CD4-positive, alpha-beta T cell treated with Interleukin-10 for 1 hour (primary cell): ENCODE results near the gene TOX3.

Experiments used
- DNase-seq: peaks from one replicate; pipeline ENCODE4 v3.0.0-alpha.2; 2020

Gene TOX3

DNA sequence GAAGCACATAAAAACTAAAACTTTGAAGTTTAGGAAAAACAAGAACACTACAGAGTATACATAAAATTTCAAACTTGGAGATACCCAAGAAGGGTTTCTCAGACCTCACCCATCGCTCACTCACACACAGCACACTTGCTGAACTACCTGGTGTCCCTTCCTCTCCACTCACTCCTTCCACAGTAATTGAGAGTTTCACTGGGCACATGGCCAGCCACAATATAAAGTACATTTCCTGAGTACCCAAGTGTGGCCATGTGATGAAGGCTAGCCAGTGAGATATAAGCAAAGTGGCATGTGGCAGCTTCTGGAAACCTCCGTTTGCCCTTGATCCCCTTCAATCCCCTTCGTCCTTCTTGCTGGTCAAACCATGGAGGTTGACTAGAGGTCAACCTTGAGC lies 11.9 kb downstream of the TOX3 start:
- DNase-seq: no peak

DNA sequence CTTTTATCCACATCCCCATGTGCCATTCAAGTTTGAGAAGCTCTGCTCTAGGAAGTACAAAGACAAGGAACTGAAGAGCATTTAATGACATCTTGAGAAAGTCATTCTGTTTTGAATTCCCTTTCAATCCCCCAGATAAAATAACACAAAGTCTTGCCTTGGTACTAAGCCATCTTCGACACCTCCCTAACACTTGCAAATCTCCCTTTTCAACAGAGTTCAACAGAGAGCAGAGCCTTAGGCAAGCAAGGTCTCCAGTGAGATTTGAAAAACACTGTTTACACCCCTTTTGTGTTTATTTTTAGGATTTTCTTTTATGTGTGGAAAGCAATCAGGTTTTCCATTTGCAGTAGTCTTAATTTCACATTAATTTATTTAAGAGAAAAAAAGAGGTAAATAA lies 13.6 kb downstream of the TOX3 start:
- DNase-seq: no peak

DNA sequence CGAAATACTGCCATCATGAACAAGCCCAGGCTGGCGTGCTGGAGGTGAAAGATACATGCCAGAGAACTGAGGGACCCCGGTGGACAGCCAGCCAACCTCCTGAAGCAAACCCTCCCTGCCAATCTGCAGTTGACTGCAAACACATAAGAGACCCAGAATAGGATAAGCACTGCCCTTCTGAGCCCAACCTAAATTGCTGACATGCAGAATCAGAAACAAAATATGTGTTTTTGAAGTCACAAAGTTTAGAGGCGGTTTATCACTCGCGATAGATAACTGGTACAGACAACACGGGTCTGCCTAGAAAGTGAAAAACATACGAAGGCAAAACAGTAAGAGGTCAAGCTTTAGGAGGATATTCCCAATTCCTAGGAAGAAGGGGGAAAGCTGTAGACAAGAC lies 14.6 kb downstream of the TOX3 start:
- DNase-seq: no peak

DNA sequence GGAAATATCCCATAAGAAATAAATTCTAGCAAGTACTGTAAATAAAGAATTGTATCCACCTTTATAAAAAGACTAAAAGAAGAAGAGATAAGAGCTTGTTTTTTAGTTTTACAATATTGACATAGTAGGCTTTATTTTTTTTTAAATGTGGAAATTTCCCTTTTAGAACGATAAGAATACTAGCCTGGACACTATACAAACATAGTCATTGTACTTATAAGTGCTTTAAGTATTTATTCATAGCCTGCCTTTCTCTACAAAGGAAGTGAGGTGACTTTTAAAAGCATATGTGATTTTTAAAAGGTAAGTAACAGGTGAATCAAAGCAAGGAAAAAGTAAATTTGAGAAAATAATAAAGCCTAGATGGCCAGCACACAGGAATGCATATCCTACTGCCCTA lies 17.7 kb downstream of the TOX3 start:
- no peak for DNase-seq

DNA sequence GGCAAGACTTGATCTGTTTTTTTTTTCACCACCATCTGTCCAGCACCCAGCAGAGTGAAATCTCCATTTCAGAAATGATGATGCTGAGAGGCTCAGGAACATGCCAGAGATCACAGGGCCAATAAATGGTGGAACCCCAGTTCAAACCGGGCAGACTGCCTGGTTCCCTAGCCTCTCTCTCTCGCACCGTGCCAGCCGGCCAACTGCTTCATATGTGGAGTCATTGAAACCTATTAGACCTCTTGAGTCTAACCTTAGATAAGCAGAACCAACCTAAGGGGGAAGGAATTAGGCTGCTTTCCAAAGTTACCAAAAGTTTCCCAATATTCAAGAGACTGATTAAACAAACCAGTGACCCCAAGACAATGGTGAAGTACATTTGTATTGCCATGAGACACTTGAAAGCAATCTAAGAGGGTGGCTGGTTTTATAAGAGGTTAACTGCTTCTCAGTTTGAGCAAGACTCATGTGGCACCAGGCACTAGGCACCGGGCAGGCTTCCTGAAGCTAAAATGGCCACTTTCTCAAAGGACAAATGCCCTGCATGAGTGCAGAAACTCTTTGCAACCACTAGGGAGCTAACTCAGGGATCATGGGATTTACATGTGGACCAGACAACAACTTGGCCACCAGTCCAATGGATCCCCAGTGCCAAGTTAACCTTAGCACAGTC lies 18.4 kb downstream of the TOX3 start:
- DNase-seq: no peak

DNA sequence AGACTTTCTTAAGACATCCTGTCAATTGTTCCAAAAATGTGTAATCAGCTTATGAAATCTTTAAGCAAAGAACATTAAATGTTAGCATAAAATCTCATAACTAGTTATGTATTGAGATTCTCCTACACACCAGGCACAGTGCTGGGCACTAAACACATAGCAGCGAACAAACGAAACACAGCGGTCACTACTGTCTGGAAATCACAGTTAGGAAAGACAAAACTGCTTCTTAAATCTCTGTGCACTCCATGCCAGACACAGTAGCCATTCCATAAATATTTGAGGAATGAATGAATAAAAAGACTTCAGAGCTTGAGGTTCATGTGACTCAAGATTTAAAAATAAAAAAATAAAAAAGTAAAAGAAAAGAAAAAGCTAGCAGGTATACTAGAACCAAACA lies 20.1 kb downstream of the TOX3 start:
- DNase-seq: no peak

DNA sequence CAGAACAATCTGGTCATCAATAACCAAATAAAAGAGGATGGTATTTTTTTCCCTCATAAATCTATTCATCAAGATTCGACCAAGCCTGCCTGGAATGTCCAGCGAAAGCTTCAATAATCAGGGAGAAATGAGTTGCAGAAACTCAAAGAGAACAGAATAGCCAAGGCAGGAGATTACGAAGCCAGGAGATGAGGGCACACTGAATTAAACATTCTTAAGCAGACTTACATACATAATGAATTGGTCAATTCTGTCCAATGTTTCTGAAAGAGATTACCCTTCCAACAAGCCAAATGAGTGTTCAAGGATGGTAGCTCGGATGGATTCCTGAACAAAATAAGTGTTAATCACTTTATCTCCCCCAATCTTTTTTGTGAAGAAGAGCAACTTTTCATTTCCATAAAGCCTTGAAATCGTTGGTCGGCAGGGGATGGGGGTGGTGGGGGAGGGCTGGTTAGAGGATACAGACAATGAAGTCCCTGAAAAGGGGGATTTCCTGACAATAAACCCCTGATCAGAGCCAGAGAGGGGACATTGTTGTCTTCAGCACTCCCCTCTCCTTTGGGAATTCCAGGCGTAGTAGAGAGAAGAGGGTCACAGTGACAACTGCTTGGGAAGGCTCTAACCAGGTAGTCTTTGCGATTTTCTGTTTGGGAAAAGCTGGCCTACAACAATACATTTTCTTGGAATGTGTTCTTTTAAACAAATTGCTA lies 20.7 kb downstream of the TOX3 start:
- DNase-seq: no peak

DNA sequence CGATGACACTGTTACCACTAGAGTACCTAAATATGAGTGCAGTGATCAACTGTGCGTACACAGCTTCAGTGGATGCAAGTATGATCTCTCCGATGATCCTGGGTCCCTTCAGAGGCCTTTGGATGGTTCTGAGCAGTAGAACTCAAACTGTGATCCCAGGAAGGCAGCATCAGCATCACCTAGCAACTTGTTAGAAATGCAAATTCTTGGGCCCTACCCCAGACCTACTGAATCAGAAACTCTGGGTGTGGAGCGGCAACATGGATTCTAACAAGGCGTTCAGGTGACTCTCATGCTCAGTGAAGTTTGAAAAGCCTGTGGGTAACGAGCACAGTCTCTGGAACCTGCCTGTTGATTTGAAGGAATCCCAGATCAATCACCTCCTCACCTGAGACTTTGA lies 25.4 kb downstream of the TOX3 start:
- no peak for DNase-seq

DNA sequence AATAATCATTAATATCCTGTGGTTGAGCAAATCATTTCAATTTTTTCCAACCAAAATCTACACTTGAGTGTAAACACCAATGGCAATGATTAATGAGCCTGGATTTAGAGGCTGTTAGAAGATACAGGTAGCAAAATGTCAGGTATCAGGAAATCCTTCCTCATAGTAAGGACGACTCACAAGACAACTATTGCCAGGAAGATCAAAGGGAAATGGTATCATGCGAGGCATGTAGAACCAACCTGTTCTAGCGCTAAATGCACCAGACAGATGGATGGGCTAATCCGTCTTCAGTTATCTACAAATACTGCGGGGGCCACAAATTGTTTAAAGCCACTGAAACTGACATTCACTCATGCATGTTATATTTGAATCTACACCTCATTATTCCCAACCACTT lies 28.1 kb downstream of the TOX3 start:
- DNase-seq: no peak

DNA sequence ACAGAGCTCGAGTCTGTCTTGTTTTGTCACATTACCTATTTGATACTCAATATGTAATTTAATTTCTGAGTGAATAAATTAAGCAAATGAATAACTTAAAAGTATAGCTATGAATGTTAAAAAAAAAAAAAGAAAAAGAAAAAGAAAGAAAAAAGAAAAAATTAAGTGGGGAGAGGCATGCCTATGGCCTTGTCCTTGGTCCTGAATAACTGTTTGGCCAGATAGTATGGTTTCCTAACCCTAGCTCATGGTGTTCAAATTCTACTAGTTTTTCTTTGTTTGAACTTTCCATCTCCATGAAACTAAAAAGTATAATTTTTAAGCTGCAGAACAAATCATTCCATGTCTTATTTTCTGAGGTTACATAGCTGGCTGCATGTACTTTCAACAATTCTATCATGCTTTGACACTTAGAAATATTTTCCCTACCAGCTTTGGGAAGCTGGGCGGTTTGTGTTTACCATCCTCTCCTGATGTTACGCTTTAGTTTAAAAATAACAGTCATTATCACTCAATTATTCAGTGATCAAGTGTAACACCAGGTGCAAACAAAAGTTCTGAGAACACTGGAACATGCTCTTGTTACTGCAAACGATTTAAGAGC lies 31.8 kb downstream of the TOX3 start:
- no peak for DNase-seq

DNA sequence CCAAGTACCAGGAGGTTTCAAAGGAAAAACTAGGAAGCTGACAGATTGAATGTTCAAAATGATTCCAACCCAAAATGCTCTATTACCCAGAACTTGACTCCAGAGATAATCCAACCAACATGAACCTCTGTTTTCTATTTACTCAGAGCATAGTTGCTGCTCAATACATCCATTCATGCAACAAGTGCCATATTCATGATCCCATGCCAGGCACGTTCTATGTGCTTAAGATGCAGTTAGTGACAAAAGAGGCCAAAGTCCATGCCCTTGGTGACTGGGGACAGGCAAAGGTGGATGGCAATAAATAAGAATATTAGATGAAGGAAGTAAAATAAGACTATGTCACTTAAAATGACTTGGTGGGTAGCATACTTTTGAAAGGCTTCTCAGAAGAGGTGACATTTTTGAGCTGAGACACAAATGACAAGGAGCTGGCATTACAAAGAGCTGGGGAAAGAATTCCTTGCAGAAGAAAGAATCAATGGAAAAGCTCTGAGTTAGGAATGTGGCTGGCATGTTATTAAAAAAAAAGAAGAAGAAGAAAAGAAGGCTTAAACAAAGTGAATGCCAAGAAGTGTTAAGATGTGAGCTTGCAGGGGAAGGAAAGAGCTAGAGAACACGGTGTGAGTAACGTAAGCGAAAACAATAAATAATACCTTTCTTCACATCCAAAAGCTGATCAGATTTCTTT lies 34.5 kb downstream of the TOX3 start:
- DNase-seq: no peak

DNA sequence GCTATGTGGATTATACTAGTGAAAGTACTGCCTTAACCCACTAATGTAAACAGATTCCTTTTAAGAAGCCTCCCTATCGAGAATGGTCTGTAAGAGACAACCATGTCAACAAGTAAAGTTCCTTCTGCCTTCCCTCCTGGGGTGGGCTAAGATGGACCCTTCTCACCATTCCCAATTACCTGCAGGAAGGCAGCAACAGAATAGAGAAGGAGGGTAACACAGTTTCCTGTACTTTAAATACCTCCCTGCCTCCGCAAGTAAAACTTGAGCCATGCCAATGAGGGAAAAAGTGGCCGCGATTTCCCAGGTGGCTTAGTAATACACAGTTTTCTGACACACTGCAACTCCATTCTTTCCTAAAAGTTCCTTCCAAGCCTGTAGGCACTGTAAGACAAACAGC lies 45.2 kb downstream of the TOX3 start:
- no peak for DNase-seq

DNA sequence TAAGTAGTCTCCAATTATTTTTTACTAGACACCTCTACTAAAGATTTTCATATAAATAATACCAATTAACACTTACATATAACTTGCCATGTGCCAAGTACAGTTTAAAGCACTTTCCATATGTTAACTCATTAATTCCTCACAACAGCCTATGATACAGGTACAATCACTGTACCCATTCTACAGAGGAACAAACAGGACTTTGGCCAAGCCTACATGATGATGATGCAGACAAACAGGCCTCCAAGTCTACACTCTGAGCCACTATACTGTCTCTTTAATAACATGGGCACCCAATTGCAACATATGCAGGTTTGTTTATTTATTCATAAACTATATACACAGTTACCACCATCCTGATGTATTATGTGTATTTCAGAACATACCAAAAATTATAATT lies 46.0 kb downstream of the TOX3 start:
- no peak for DNase-seq

DNA sequence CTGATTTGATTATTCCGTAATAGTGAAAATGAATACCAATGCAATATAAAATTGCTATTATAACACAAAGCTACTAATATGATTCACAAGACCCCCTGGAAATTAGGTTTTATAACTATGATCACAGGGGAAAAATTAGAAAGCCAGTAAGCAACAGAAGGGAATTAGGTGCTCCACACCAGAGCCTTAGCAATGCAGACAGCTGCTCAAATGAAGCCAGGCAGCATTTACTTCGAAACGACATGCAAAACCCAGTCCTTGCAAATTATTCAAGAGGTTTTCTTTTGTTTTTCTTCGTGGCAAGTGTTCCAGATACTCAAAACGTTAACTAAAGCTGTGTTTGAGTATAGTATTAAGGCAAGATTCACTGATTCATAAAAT lies 47.9 kb downstream of the TOX3 start:
- DNase-seq: no peak

DNA sequence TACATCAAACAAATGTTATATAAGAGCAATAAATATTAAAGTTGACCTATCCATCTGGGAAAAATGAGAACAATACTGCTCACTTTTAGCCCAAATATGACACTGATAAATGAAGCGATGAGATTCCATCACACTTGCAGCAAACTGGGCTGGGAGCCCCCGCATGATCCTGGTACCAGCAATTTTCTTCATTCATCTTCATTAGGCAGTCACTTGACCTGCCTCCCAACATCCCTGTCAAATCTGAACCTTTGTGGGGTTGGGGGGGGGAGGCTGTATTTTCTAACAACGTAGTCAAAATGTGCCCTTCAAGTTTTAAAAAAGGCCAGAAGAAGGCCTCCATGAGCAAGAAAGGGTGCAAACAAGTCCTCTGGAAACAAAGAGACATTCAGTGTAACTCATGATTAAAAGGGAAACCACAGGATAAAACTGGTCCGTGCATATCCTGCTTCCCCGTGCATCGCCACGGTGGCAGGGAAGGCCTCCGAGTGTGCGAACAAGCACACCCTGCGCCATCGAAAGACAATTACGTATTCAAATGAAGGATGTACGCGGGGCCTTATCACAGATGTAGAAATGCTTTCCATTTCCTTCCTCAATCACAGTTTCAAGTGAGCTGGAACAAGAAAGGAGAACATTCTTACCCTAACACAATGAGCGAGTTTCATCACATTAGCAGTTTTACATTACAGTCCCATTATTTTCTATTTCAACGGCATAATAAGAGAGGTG lies 48.4 kb downstream of the TOX3 start:
- DNase-seq: no peak

DNA sequence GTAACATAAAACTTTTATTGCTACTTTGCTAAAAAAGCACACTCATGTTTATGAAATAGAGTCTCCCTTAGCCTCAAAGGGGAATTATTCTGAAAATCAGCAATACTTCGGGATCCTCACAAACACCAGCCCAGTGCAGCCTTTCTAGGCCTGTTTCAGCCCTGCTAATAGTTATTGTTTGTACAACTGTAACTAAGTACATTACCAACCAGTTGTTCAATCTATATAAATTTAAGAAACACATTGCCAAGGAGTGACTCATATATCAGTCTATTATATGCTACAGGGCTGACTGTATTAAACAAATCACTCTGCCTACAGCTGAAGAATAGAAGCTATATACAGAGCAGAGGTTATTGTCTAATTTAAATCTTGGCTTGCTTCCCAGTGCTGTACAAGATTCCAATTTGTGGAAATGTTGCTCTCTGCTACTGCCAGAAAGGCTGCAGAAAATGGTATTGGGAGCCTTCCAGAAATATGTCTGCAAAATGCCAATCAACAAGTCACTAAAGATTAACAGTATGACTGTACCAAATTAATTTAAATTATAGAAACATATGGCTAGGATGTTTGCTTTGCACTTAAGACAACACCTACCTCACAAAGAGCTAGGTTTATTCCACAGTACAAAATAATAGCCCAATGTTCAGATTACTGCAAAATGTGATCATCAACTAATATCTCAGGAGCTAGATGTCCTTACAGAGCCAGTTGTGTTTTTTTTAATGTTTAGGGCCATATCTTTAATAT lies 49.7 kb downstream of the TOX3 start:
- DNase-seq: no peak

DNA sequence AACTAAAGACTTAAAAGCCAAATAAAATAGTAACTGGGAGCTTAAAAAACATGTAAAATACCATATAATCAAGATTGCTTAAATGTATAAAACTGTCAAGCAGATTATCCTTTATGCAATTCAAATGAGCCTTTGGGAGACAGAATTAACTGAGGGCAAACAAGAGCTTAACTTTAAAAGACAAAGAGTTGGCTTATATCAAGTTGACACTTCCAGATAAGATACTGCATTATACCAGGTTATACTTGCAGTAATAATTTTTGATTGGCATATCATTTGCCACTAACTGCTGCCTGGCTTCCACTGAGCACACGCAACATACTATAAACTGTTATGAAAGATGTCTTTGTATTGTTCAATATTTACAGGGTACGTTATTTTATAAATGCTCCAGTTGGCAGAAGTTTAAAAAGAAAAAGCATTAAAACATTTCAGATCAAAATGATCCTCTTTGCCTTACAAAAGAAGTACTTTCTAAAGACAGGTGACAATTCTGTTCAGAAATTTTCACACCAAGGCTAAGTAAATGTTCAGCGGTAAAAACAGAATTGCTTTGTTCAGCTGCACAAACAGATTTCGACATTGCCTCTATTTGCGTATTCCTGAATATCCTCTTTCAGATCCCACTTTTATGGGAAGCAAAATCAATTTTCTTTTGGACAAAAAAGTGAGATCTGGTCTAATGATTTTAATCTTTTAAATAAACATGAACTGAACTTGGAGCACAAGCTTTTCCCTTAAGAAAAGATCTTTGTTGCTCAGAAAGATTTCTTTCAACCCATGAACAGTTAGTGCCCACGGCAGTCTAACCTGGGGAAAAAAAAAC lies 50.7 kb downstream of the TOX3 start:
- DNase-seq: no peak

DNA sequence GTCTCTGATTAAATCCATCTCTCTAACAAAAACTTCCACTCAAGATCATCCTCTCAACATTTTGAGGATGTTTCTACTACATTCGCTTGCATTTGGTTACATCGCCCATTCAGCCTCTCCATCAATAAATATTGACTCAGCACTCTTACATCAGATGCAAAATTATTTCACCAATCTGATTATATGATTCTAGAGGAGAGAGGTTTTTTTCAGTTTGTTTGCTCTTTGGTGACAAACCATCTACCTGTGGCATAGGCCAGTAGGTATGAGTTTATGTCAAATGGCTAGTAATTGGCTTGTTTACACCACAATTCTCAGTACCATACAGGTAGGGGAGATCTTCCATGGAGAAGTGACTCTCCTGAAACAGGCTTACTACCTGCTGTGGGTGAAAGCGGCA lies 52.3 kb downstream of the TOX3 start:
- DNase-seq: no peak

DNA sequence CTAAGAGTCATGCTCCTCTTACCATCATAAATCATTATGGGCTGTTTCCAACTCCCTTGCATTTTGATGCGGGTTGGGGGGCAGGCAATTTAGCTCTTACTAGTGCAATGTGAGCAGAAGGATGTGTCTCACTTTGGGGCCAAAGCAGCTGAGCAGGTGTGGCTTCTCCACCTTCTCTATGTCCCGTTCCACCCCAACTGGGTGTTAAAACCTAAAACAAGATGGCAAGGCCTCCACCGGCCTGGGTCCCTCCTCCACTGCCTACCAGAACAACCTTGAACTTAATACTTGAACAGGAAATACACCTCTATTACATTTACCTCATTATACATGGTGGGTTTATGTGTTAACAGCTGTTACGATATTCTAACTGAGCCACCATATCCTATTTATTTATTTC lies 52.8 kb downstream of the TOX3 start:
- no peak for DNase-seq

DNA sequence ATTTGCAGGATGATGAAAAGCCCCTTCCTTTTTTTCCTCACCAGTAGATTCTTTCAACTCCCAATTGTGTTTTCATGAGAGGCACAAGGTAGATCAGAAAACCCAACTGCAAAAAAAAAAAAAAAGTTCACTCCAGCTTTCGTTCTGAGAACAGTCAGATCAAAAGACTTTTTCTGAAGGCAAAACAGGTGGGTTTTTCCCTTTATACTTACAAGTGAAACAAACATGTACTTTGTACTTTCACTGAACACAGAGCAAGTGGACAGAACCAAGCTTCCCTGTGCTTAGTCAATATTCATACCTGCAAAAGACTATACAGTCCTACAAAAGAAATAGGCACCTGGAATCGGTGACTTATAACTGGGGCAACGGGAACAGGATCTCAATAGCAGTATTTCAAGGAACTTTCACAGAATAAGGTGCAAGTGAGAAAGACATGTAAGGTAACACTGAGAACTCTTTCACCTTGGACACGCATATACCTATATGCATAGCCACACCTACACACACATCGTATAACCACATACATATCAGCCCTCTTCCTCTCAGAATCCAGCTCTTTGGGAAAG lies 54.1 kb downstream of the TOX3 start:
- DNase-seq: no peak

DNA sequence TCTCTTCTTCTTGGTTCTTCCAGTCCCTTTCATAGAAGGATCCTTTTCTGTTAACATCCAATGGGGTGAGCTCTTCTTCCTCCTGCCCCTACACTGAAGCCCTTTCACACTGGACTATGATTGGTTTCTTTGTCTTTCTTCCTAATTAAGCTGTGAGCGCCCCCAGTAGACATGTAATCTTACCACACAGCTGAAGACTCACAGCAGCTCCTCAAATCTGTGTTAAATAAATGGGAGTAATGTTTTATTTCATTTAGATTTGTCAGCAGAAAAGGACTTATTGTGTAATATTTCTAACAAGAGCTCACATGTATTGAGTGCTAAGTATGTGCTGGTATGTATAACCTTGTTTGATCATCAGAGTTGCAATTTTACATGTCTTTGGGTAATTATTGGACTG lies 55.7 kb downstream of the TOX3 start:
- no peak for DNase-seq
